ENCODE data around the gene TRIM41.
"Not testable (repeated sequence)": the region's sequence is repeated elsewhere in the genome, so short reads cannot be mapped to it uniquely, and the experiment has no call there.

The TRIM41 gene

GRCh38 chr5:181212080-181212479 is 11.0 kb upstream of the TRIM41 start:
- Histone ChIP-seq H3K9ac (ENCODE audit: low read length) (no peak overlapping the region), H4K20me1 (ENCODE audit: insufficient read depth, low read length) (no peaks in the 10 kb centered on the region), H3F3A (ENCODE audit: insufficient read depth, low read length) (no peaks in the 10 kb centered on the region), H3K9me3 (ENCODE audit: low read length) (no peaks in the 10 kb centered on the region), H3K27me3 (ENCODE audit: insufficient read depth, low read length) (no peaks in the 10 kb centered on the region), H3K27ac (ENCODE audit: low read depth, low read length, poor library complexity, severe bottlenecking) (no peak overlapping the region), H3K4me3 (ENCODE audit: low read depth, low read length, poor library complexity, severe bottlenecking) (no peak overlapping the region), H3K79me2 (ENCODE audit: insufficient read depth, low read length) (no peaks in the 10 kb centered on the region), H3K4me2 (ENCODE audit: low read length) (no peak overlapping the region), H3K9me2 (ENCODE audit: low read depth, low read length) (no peaks in the 10 kb centered on the region), H2AFZ (ENCODE audit: low read length) (no peak overlapping the region), H3K36me3 (ENCODE audit: insufficient read depth, low read length) (no peaks in the 10 kb centered on the region), H3K4me1 (ENCODE audit: insufficient read depth, low read length, severe bottlenecking) (peaks cover 9% of the 10 kb centered on the region)
- TF ChIP-seq CTCF (IDR thresholded peaks at IDR 0.05; ENCODE audit: low read length) (no peak), EZH2 (IDR thresholded peaks at IDR 0.05; ENCODE audit: borderline replicate concordance, low read length) (no peak)

- H3K79me2 ChIP-seq (ENCODE audit: insufficient read depth, low read length): no peaks in the 10 kb centered on the region
- no peaks in the 10 kb centered on the region for H3K9me3 ChIP-seq (ENCODE audit: low read length)
- no peak overlapping the region for H3K4me3 ChIP-seq (ENCODE audit: low read depth, low read length, poor library complexity, severe bottlenecking)
- no peak overlapping the region for H3K9ac ChIP-seq (ENCODE audit: low read length)
- H3K27me3 ChIP-seq (ENCODE audit: insufficient read depth, low read length): no peaks in the 10 kb centered on the region
- H3K9me2 ChIP-seq (ENCODE audit: low read depth, low read length): no peaks in the 10 kb centered on the region
- no peak overlapping the region for H2AFZ ChIP-seq (ENCODE audit: low read length)
- H3K4me2 ChIP-seq (ENCODE audit: low read length): no peak overlapping the region
- H3K36me3 ChIP-seq (ENCODE audit: insufficient read depth, low read length): no peaks in the 10 kb centered on the region
- TF ChIP-seq CTCF (IDR thresholded peaks at IDR 0.05; ENCODE audit: low read length): no peak
- no peak for TF ChIP-seq EZH2 (IDR thresholded peaks at IDR 0.05; ENCODE audit: borderline replicate concordance, low read length)
- H3K4me1 ChIP-seq (ENCODE audit: insufficient read depth, low read length, severe bottlenecking): peaks cover 16% of the 10 kb centered on the region
- no peaks in the 10 kb centered on the region for H4K20me1 ChIP-seq (ENCODE audit: insufficient read depth, low read length)
- H3F3A ChIP-seq (ENCODE audit: insufficient read depth, low read length): 0 out of 2 replicates have a peak, but pooled peaks cover 5% of the 10 kb centered on the region
- H3K27ac ChIP-seq (ENCODE audit: low read depth, low read length, poor library complexity, severe bottlenecking): no peak overlapping the region
Observed at GRCh38 chr5:181212934-181213333, 10.1 kb upstream of the TRIM41 start.

GRCh38 chr5:181214249-181214648 is 8.8 kb upstream of the TRIM41 start:
- not testable (repeated sequence) for H3K9ac ChIP-seq (ENCODE audit: low read length); H3K4me3 ChIP-seq (ENCODE audit: low read depth, low read length, poor library complexity, severe bottlenecking); H3K27ac ChIP-seq (ENCODE audit: low read depth, low read length, poor library complexity, severe bottlenecking); H3K27me3 ChIP-seq (ENCODE audit: insufficient read depth, low read length); H3K9me2 ChIP-seq (ENCODE audit: low read depth, low read length); H3K4me2 ChIP-seq (ENCODE audit: low read length); H2AFZ ChIP-seq (ENCODE audit: low read length); H3K36me3 ChIP-seq (ENCODE audit: insufficient read depth, low read length); H3K9me3 ChIP-seq (ENCODE audit: low read length); H3F3A ChIP-seq (ENCODE audit: insufficient read depth, low read length); H3K79me2 ChIP-seq (ENCODE audit: insufficient read depth, low read length); H4K20me1 ChIP-seq (ENCODE audit: insufficient read depth, low read length)
- peaks cover 18% of the 10 kb centered on the region for H3K4me1 ChIP-seq (ENCODE audit: insufficient read depth, low read length, severe bottlenecking)

All from OCI-LY1 (cell line).